Smooth muscle cell (in vitro differentiated cells): ENCODE data around the gene AMPH. TPM values are rescaled to one million over a fixed set of nuclear protein-coding genes. Genes with fewer than 3 reads are reported as not detected.
"Not testable (repeated sequence)": the region's sequence is repeated elsewhere in the genome, so short reads cannot be mapped to it uniquely, and the experiment has no call there.

Experiments used
- DNase-seq: peaks from one replicate; lab custom pipeline; 2025; ENCODE audit not compliant: unreplicated experiment; lab: John Stamatoyannopoulos, UW
- H2AFZ ChIP-seq: fragments of 200-600 bp; sonication (generic); 2 replicates; pipeline ENCODE4 v1.6.0; 2016; ENCODE audit warnings: antibody characterized with exemption, low read depth, mild to moderate bottlenecking
- H3F3A ChIP-seq: fragments of 200-600 bp; sonication (generic); 2 replicates; pipeline ENCODE4 v1.6.0; 2017; ENCODE audit warnings: antibody characterized with exemption, low read depth
- H3K27ac ChIP-seq: fragments of 200-600 bp; sonication (generic); 2 replicates; pipeline ENCODE4 v1.5.1; 2016; ENCODE audit warnings: low read depth, mild to moderate bottlenecking
- H3K27me3 ChIP-seq: fragments of 200-600 bp; sonication (generic); 2 replicates; pipeline ENCODE4 v1.6.1; 2016; ENCODE audit warnings: low read depth, mild to moderate bottlenecking
- H3K36me3 ChIP-seq: fragments of 200-600 bp; sonication (generic); 2 replicates; pipeline ENCODE4 v1.5.1; 2016; ENCODE audit warnings: low read depth
- H3K4me1 ChIP-seq: fragments of 200-600 bp; sonication (generic); 2 replicates; pipeline ENCODE4 v1.5.1; 2016; ENCODE audit warnings: low read depth
- H3K4me2 ChIP-seq: fragments of 200-600 bp; sonication (generic); 2 replicates; pipeline ENCODE4 v1.6.0; 2016; ENCODE audit warnings: mild to moderate bottlenecking
- H3K4me3 ChIP-seq: fragments of 200-600 bp; sonication (generic); 2 replicates; pipeline ENCODE4 v1.5.1; 2016; ENCODE audit warnings: mild to moderate bottlenecking
- H3K79me2 ChIP-seq: fragments of 200-600 bp; sonication (generic); 2 replicates; pipeline ENCODE4 v1.6.0; 2016; ENCODE audit warnings: low read depth, mild to moderate bottlenecking
- H3K9ac ChIP-seq: fragments of 200-600 bp; sonication (generic); 2 replicates; pipeline ENCODE4 v1.6.0; 2016; ENCODE audit warnings: low read depth
- H3K9me3 ChIP-seq: fragments of 200-600 bp; sonication (generic); replicated peaks from 2 replicates; pipeline ENCODE4 v1.5.1; 2016; ENCODE audit warnings: low read depth
- H4K20me1 ChIP-seq: fragments of 200-600 bp; sonication (generic); 2 replicates; pipeline ENCODE4 v1.6.0; 2016; ENCODE audit warnings: low read depth
- CTCF ChIP-seq: fragments of 200-600 bp; sonication (generic); IDR thresholded peaks from 2 replicates; pipeline ENCODE4 v1.5.1; 2017; ENCODE audit warnings: borderline replicate concordance, mild to moderate bottlenecking, antibody characterized with exemption; ENCODE audit not compliant: insufficient read depth, poor library complexity, severe bottlenecking
- WGBS: methylation state at CpG from one replicate; pipeline ENCODE4 v1.1.7; 2016; ENCODE audit warnings: low lambda C conversion rate; 5-methylcytosine and 5-hydroxymethylcytosine counted together
- polyA plus RNA-seq: library from polyadenylated mRNA; unstranded; fragments of >200 nt; fragmentation: Nextera tagmentation; extraction: Ambion mirVana; gene quantifications from 2 replicates; pipeline ENCODE4 v1.2.1, GENCODE V29; 2016
- total RNA-seq: library from RNA; depleted of rRNA; stranded (reverse); fragments of >200 nt; gene quantifications from 2 replicates; pipeline ENCODE4 v1.2.3, GENCODE V29; 2014

The AMPH gene
- total and polyA plus RNA-seq, 2 experiments from 2014 or later: 1.6 to 2.4 TPM

- WGBS: 79% methylated on average over 5 of the region's 5 CpGs
- Histone ChIP-seq H3K36me3 (no peaks in the 10 kb centered on the region), H3K27me3 (peaks cover 10% of the 10 kb centered on the region), H3K79me2 (no peaks in the 10 kb centered on the region), H3K9ac (no peak overlapping the region), H3F3A (no peaks in the 10 kb centered on the region), H3K4me2 (no peak overlapping the region), H2AFZ (no peak overlapping the region), H3K4me3 (no peak overlapping the region), H3K27ac (no peak overlapping the region), H3K4me1 (no peaks in the 10 kb centered on the region), H4K20me1 (no peaks in the 10 kb centered on the region), H3K9me3 (no peaks in the 10 kb centered on the region)
- TF ChIP-seq CTCF: no peak
- no peak for DNase-seq
Observed at GRCh38 chr7:38580485-38580884, 50.7 kb downstream of the AMPH start.

- Histone ChIP-seq H3K9me3 (no peaks in the 10 kb centered on the region), H3F3A (no peaks in the 10 kb centered on the region), H3K79me2 (no peaks in the 10 kb centered on the region), H3K4me2 (no peak overlapping the region), H2AFZ (no peak overlapping the region), H3K36me3 (no peaks in the 10 kb centered on the region), H3K4me1 (no peaks in the 10 kb centered on the region), H3K27ac (no peak overlapping the region), H3K27me3 (no peaks in the 10 kb centered on the region), H4K20me1 (no peaks in the 10 kb centered on the region), H3K4me3 (no peak overlapping the region), H3K9ac (no peak overlapping the region)
- 53% methylated on average over 5 of the region's 5 CpGs for WGBS
- DNase-seq: no peak
- no peak for TF ChIP-seq CTCF
Observed at GRCh38 chr7:38574086-38574485, 57.1 kb downstream of the AMPH start.

GRCh38 chr7:38571620-38572019 lies 59.6 kb downstream of the AMPH start:
- 84% methylated on average over 2 of the region's 2 CpGs for WGBS
- not testable (repeated sequence) for H3K27ac ChIP-seq, H3K4me3 ChIP-seq

GRCh38 chr7:38568497-38568896 lies 62.7 kb downstream of the AMPH start:
- no peaks in the 10 kb centered on the region for H3F3A ChIP-seq
- H3K27ac ChIP-seq: no peak overlapping the region
- H3K36me3 ChIP-seq: no peaks in the 10 kb centered on the region
- H3K9ac ChIP-seq: no peak overlapping the region
- H3K4me3 ChIP-seq: no peak overlapping the region
- no peak for DNase-seq
- H4K20me1 ChIP-seq: no peaks in the 10 kb centered on the region
- no peaks in the 10 kb centered on the region for H3K9me3 ChIP-seq
- H3K79me2 ChIP-seq: no peaks in the 10 kb centered on the region
- WGBS: 95% methylated on average over 2 of the region's 2 CpGs
- no peak for TF ChIP-seq CTCF
- H3K27me3 ChIP-seq: no peaks in the 10 kb centered on the region
- no peaks in the 10 kb centered on the region for H3K4me1 ChIP-seq
- H3K4me2 ChIP-seq: no peak overlapping the region
- no peak overlapping the region for H2AFZ ChIP-seq

More at GRCh38 chr7:38571620-38572019, 59.6 kb downstream of the AMPH start:
- not testable (repeated sequence) for H3K4me2 ChIP-seq, H3K36me3 ChIP-seq, H3K4me1 ChIP-seq, H3K27me3 ChIP-seq, DNase-seq, H3K9ac ChIP-seq, H3K9me3 ChIP-seq, H3F3A ChIP-seq, H2AFZ ChIP-seq, H4K20me1 ChIP-seq, H3K79me2 ChIP-seq
